Ovary (tissue), 9 donors: ENCODE results near the gene NNMT. TPM values are rescaled to one million over a fixed set of nuclear protein-coding genes. Genes with fewer than 3 reads are reported as not detected.

Experiments used
- DNase-seq, 5 donors: peaks; one replicate each; pipeline ENCODE4 v3.0.0-alpha.2; 2019 to 2020
- H3K27ac ChIP-seq, 2 donors: fragments of 200-600 bp; one replicate each; pipeline versions ENCODE4 v1.5.1 to v1.8.0; 2019 to 2022
- H3K27me3 ChIP-seq: fragments of 200-600 bp; one replicate; pipeline ENCODE4 v1.8.0; 2022
- H3K36me3 ChIP-seq: fragments of 200-600 bp; sonication (generic); one replicate; pipeline ENCODE4 v1.5.1; 2019
- H3K4me1 ChIP-seq: one replicate; pipeline ENCODE4 v1.8.1; 2013; ENCODE audit warnings: mild to moderate bottlenecking, moderate library complexity; ENCODE audit not compliant: insufficient read depth
- H3K4me3 ChIP-seq: fragments of 200-600 bp; sonication (generic); one replicate; pipeline ENCODE4 v1.5.1; 2017
- H3K9me3 ChIP-seq, 2 donors: fragments of 200-600 bp in 1 of 2; sonication (generic) in 1 of 2; one replicate each; pipeline versions ENCODE4 v1.5.1 to v1.8.1; 2013 to 2019; ENCODE audit warnings: mild to moderate bottlenecking in 1 of 2, moderate library complexity in 1 of 2
- EP300 ChIP-seq: sonication (generic); formaldehyde crosslinking; IDR thresholded peaks from one replicate; pipeline ENCODE4 v1.6.1; 2017; ENCODE audit warnings: antibody characterized with exemption
- POLR2A ChIP-seq: fragments of 450-650 bp; IDR thresholded peaks from one replicate; pipeline ENCODE4 v1.6.1; 2017; ENCODE audit warnings: antibody characterized with exemption, mild to moderate bottlenecking, moderate library complexity
- WGBS, 3 donors: extraction: QIAGEN DNeasy Blood & Tissue Kit in 1 of 3; methylation state at CpG; one replicate each; pipeline versions ENCODE4 v1.1.5 to v1.1.7; 2013 to 2017; 5-methylcytosine and 5-hydroxymethylcytosine counted together
- intact Hi-C, 4 donors: fragments of 100-400 bp; cut with DNase I; formaldehyde crosslinking; loops; one replicate each; pipeline versions ENCODE4 v1.11.0 to v1.15.1; 2022 to 2023
- polyA plus RNA-seq, 2 donors: library from polyadenylated mRNA; stranded (reverse); fragments of 200-250 nt in 1 of 2; fragments of 350-450 nt in 1 of 2; fragmentation: Illumina TruSeq in 1 of 2; extraction: RNeasy Lipid Tissue Mini Kit (QIAGEN cat#74804) in 1 of 2; gene quantifications; one replicate each; pipeline ENCODE4 v1.2.3, GENCODE V29; 2013 to 2014
- total RNA-seq, 7 donors: library from RNA; depleted of rRNA in 2 of 7; stranded (reverse); fragments of >200 nt in 2 of 7; fragmentation: NEBNext Ultra II Directional in 3 of 7; extraction: Animal tissue kit (Norgen Biotek cat#: 25700) in 3 of 7; gene quantifications; one replicate each; pipeline versions ENCODE4 v1.1.0 to v1.2.4, GENCODE V29; 2016 to 2023
- TF ChIP-seq, protein P1 (sequence below), 3 donors: fragments of 450-650 bp in 2 of 3; fragments of 200-600 bp in 1 of 3; IDR thresholded peaks; one replicate each; pipeline versions ENCODE4 v1.5.1 to v1.8.0; 2016 to 2022; ENCODE audit warnings: antibody characterized with exemption in 3 of 3, mild to moderate bottlenecking in 1 of 3
- donor health status: DM: no; HTN: no; CAD: no; lungs with moderate emphysema.
- donor health status: DM: no; HTN: no; CAD: no.
- donor health status: Bipolar disorder and iron deficiency.
- donor health status: DM: yes; HTN: yes; CAD: no.
- donor health status: DM: no; HTN: no; CAD: no.
- donor health status: DM: yes; HTN: yes; CAD: no.

The NNMT gene
- total and polyA plus RNA-seq, 9 donors, result 9.5 to 295 (median 129) TPM

DNA sequence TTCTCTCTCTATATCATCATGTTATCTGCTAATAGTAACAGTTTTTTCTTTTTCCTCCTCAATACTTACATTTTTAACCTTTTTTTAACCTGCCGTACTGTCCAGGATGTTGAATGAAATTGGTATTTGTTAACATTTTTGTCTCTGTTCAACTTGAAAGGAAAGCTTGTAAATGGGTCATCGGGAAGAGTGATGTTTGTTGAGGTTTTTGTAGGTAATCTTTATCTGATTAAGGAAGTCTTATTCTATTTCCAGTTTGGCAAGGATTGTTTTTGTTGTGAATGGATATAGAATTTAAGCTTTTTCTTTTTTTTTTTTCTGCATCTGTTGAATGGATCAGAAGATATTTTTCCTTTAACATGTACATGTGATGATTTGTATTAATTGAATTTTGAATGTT, 8.1 kb upstream of the NNMT start:
- H3K4me3 ChIP-seq, result no peak overlapping the region
- no peaks in the 10 kb centered on the region for H3K36me3 ChIP-seq
- no peak overlapping the region for H3K27ac ChIP-seq
- WGBS, 3 donors, result 74 to 82% (median 79%) methylated on average over 2 of the region's 2 CpGs
- no peak for DNase-seq
- peaks cover 4% of the 10 kb centered on the region for H3K4me1 ChIP-seq
- no peaks in the 10 kb centered on the region for H3K9me3 ChIP-seq
- no peak for TF ChIP-seq POLR2A
- TF ChIP-seq EP300, result no peak
- TF ChIP-seq, protein P1, sequence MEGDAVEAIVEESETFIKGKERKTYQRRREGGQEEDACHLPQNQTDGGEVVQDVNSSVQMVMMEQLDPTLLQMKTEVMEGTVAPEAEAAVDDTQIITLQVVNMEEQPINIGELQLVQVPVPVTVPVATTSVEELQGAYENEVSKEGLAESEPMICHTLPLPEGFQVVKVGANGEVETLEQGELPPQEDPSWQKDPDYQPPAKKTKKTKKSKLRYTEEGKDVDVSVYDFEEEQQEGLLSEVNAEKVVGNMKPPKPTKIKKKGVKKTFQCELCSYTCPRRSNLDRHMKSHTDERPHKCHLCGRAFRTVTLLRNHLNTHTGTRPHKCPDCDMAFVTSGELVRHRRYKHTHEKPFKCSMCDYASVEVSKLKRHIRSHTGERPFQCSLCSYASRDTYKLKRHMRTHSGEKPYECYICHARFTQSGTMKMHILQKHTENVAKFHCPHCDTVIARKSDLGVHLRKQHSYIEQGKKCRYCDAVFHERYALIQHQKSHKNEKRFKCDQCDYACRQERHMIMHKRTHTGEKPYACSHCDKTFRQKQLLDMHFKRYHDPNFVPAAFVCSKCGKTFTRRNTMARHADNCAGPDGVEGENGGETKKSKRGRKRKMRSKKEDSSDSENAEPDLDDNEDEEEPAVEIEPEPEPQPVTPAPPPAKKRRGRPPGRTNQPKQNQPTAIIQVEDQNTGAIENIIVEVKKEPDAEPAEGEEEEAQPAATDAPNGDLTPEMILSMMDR (IDR thresholded peaks at IDR 0.05), result no peak
- intact Hi-C loops, result no loop called here
- no peaks in the 10 kb centered on the region for H3K27me3 ChIP-seq

DNA sequence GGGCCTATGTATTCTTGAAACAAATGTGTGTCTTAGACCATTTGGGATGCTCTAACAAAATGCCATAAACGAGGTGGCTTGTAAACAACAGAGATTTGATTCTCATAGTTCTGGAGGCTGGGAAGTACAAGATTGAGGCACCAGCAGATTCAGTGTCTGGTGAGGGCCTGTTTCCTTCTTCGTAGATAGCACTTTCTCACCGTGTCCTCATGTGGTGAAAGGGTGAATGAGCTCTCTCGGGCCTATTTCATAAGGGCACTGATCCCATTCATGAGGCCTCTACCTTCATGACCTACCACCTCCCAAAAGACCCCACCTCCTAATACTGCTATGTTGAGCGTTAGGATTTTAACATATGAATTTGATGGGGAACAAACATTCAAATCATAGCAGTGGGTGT, 6.4 kb upstream of the NNMT start:
- no peaks in the 10 kb centered on the region for H3K36me3 ChIP-seq
- H3K4me1 ChIP-seq, result peaks cover 6% of the 10 kb centered on the region
- intact Hi-C loops, result no loop called here
- no peaks in the 10 kb centered on the region for H3K9me3 ChIP-seq
- H3K27me3 ChIP-seq, result no peaks in the 10 kb centered on the region
- no peak for DNase-seq
- TF ChIP-seq, protein P1 (IDR thresholded peaks at IDR 0.05), result no peak
- TF ChIP-seq EP300 (no peak), POLR2A (no peak)
- H3K4me3 ChIP-seq, result no peak overlapping the region
- no peak overlapping the region for H3K27ac ChIP-seq
- WGBS, 3 donors, result 84 to 87% (median 85%) methylated on average over 5 of the region's 5 CpGs

DNA sequence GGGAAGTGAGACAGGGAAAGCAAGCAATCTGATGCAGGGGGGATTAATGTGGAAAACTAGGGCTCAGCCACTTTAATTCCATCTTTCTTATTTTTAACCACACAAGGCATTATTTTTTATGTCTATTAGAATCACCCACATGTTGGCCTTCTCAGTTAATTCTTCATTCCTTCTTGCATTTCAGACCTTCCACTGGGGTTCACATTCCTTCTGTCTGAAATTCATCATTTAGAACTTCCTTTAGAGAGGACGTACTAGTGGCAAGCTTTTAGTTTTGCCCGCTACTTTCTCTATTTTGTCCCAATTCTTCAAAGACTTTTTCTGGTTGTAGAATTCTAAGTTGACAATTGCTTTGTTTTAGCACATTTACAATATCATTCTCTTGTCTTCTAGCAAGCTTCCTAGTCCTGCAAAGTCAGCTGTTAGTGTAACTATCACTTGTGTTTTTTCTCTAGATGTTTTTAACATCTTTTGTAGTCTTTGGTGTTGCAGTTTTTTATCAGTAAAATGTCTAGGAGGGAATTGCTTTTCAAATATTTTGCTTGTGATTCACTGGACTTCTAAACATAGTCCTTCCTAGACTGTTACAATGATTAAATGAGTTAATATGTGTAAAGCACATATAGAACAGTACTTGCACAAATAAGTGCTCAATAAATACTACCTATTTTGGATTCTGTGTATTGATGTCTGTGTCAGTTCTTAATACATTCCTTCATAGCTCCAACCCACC, 5.5 kb upstream of the NNMT start:
- WGBS, 3 donors, result 75 to 86% (median 85%) methylated on average over 2 of the region's 2 CpGs
- H3K4me3 ChIP-seq, result no peak overlapping the region
- H3K9me3 ChIP-seq, result no peaks in the 10 kb centered on the region
- intact Hi-C loops, result no loop called here
- no peaks in the 10 kb centered on the region for H3K27me3 ChIP-seq
- peaks cover 8% of the 10 kb centered on the region for H3K4me1 ChIP-seq
- no peak for TF ChIP-seq POLR2A
- TF ChIP-seq EP300, result no peak
- TF ChIP-seq, protein P1 (IDR thresholded peaks at IDR 0.05), result no peak
- no peak for DNase-seq
- H3K27ac ChIP-seq, result no peak overlapping the region
- H3K36me3 ChIP-seq, result no peaks in the 10 kb centered on the region

DNA sequence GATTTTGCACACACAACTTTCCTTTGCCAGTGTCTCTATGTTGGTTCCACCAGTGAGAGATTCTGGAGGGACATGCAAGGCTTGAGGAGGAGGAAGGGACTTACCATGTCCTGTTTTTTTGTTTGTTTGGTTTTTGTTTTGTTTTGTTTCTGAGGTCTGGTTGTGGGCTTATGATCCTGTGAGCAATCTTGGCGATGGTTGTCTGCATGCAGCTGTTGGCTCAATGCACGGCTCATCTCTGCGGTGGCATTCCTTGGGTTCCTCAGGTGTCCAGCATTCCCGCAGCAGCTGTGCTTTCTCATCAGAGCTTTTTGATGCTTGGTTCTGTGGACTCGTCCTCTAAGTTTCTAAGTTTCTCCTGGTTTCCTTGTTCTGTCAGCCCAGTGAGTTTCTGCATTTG, 4.8 kb upstream of the NNMT start:
- intact Hi-C loops, result no loop called here
- no peak overlapping the region for H3K27ac ChIP-seq
- TF ChIP-seq, protein P1 (IDR thresholded peaks at IDR 0.05), result no peak
- TF ChIP-seq POLR2A, result no peak
- TF ChIP-seq EP300, result no peak
- H3K36me3 ChIP-seq, result no peaks in the 10 kb centered on the region
- 25 to 34% (median 32%) methylated on average over 5 of the region's 5 CpGs for WGBS, 3 donors
- H3K4me3 ChIP-seq, result no peak overlapping the region
- H3K4me1 ChIP-seq, result peaks cover 9% of the 10 kb centered on the region
- no peak for DNase-seq
- H3K9me3 ChIP-seq, result no peaks in the 10 kb centered on the region
- H3K27me3 ChIP-seq, result no peaks in the 10 kb centered on the region
